Embryonic facial prominence (tissue), 1 donor: Measurements from ENCODE around the gene SYNGR3.
"Not testable (repeated sequence)": the region's sequence is repeated elsewhere in the genome, so short reads cannot be mapped to it uniquely, and the experiment has no call there.

Experiments used
- DNase-seq: peaks from one replicate; pipeline ENCODE4 v3.0.0-alpha.2; 2016; ENCODE audit errors: extremely low spot score

SYNGR3 gene

GRCh38 chr16:1959269-1960039 lies 30.3 kb upstream of the SYNGR3 start, which contains the start of gene NDUFB10:
NDUFB10 (plus strand) TSS chr16:1959538; CDS start chr16:1959625, 87 bp downstream.
- peak; percentile 55 for DNase-seq

- no peak for DNase-seq
Observed at GRCh38 chr16:1960665-1961630, 28.8 kb upstream of the SYNGR3 start.

GRCh38 chr16:1961651-1962067 lies 28.1 kb upstream of the SYNGR3 start:
- no peak for DNase-seq

GRCh38 chr16:1962161-1963153 lies 27.3 kb upstream of the SYNGR3 start:
- DNase-seq: not testable (repeated sequence)

GRCh38 chr16:1963806-1964505 lies 25.8 kb upstream of the SYNGR3 start:
- no peak for DNase-seq

GRCh38 chr16:1964506-1965395 lies 25.0 kb upstream of the SYNGR3 start, which contains the start of gene RPS2:
RPS2 (minus strand) TSS chr16:1964826; CDS start chr16:1964625, 201 bp downstream.
- peak; percentile 99 for DNase-seq

- DNase-seq: no peak
Observed at GRCh38 chr16:1965396-1966001, 24.3 kb upstream of the SYNGR3 start.

GRCh38 chr16:1966460-1966859 lies 23.3 kb upstream of the SYNGR3 start, which contains the start of gene RNF151:
RNF151 (plus strand) TSS chr16:1966856; CDS start chr16:1966882, 26 bp downstream.
- DNase-seq: no peak

GRCh38 chr16:1968146-1968953 lies 21.4 kb upstream of the SYNGR3 start:
- no peak for DNase-seq

GRCh38 chr16:1971796-1972489 lies 17.8 kb upstream of the SYNGR3 start, which contains the start of gene TBL3:
TBL3 (plus strand) TSS chr16:1972053; CDS start chr16:1972165, 112 bp downstream.
- DNase-seq: peak; percentile 85

- DNase-seq: no peak
Observed at GRCh38 chr16:1972490-1972877, 17.3 kb upstream of the SYNGR3 start.

- DNase-seq: no peak
Observed at GRCh38 chr16:1973461-1974156, 16.2 kb upstream of the SYNGR3 start.

- no peak for DNase-seq
Observed at GRCh38 chr16:1974157-1975070, 15.4 kb upstream of the SYNGR3 start.

- no peak for DNase-seq
Observed at GRCh38 chr16:1975432-1976215, 14.1 kb upstream of the SYNGR3 start.

GRCh38 chr16:1976216-1976520 lies 13.6 kb upstream of the SYNGR3 start:
- no peak for DNase-seq
